Loucy (cell line): Measurements from ENCODE around the gene ZBTB48.

ENCODE experiments used
- H2AFZ ChIP-seq: fragments of 200-600 bp; sonication (generic); 2 replicates; pipeline ENCODE4 v1.6.0; 2016; ENCODE audit warnings: antibody characterized with exemption, mild to moderate bottlenecking, low read length, moderate library complexity
- H3F3A ChIP-seq: fragments of 200-600 bp; 2 replicates; pipeline ENCODE4 v1.6.0; 2016; ENCODE audit warnings: antibody characterized with exemption, low read depth, mild to moderate bottlenecking
- H3K27me3 ChIP-seq: fragments of 200-600 bp; sonication (generic); 2 replicates; pipeline ENCODE4 v1.6.1; 2014; ENCODE audit warnings: low read length, mild to moderate bottlenecking; ENCODE audit not compliant: insufficient read depth, poor library complexity, severe bottlenecking
- H3K36me3 ChIP-seq: fragments of 200-600 bp; sonication (generic); 2 replicates; pipeline ENCODE4 v1.6.1; 2016; ENCODE audit warnings: low read length; ENCODE audit not compliant: insufficient read depth
- H3K4me1 ChIP-seq: fragments of 200-600 bp; sonication (generic); 2 replicates; pipeline ENCODE4 v1.5.1; 2014; ENCODE audit warnings: low read length, mild to moderate bottlenecking; ENCODE audit not compliant: insufficient read depth, poor library complexity, severe bottlenecking
- H3K4me2 ChIP-seq: fragments of 200-600 bp; sonication (generic); 2 replicates; pipeline ENCODE4 v1.6.0; 2014; ENCODE audit warnings: antibody characterized with exemption, low read length, low read depth, mild to moderate bottlenecking; ENCODE audit not compliant: poor library complexity, severe bottlenecking
- H3K4me3 ChIP-seq: fragments of 200-600 bp; sonication (generic); 2 replicates; pipeline ENCODE4 v1.5.1; 2014; ENCODE audit warnings: low read length, mild to moderate bottlenecking, mixed read lengths; ENCODE audit not compliant: poor library complexity, severe bottlenecking
- H3K79me2 ChIP-seq: fragments of 200-600 bp; sonication (generic); 2 replicates; pipeline ENCODE4 v1.6.1; 2014; ENCODE audit warnings: low read length; ENCODE audit not compliant: insufficient read depth
- H3K9ac ChIP-seq: fragments of 200-600 bp; sonication (generic); 2 replicates; pipeline ENCODE4 v1.6.0; 2014; ENCODE audit warnings: mild to moderate bottlenecking, low read depth, low read length, moderate library complexity; ENCODE audit not compliant: poor library complexity, severe bottlenecking
- H3K9me2 ChIP-seq: fragments of 200-600 bp; sonication (generic); replicated peaks from 2 replicates; pipeline ENCODE4 v1.6.1; 2016; ENCODE audit warnings: low read depth, low read length, mixed read lengths
- H3K9me3 ChIP-seq: fragments of 200-600 bp; sonication (generic); 2 replicates; pipeline ENCODE4 v1.6.1; 2014; ENCODE audit warnings: mild to moderate bottlenecking, antibody characterized with exemption, low read length, low read depth; ENCODE audit not compliant: insufficient read depth
- H4K20me1 ChIP-seq: fragments of 200-600 bp; sonication (generic); 2 replicates; pipeline ENCODE4 v1.6.0; 2014; ENCODE audit warnings: antibody characterized with exemption, low read length, mild to moderate bottlenecking; ENCODE audit not compliant: insufficient read depth, poor library complexity, severe bottlenecking
- CTCF ChIP-seq: fragments of 200-600 bp; sonication (generic); conservative IDR thresholded peaks from 2 replicates; pipeline ENCODE4 v1.5.1; 2014; ENCODE audit warnings: mild to moderate bottlenecking, antibody characterized with exemption, low read length
- EZH2phosphoT487 ChIP-seq: fragments of 200-600 bp; IDR thresholded peaks from 2 replicates; pipeline ENCODE4 v1.6.1; 2018; ENCODE audit warnings: antibody characterized with exemption, mild to moderate bottlenecking, moderate library complexity, borderline replicate concordance

ZBTB48 gene

GRCh38 chr1:6596351-6596750, 16.6 kb downstream of the ZBTB48 start:
- Histone ChIP-seq H4K20me1 (peaks cover 38% of the 10 kb centered on the region), H3K36me3 (peaks cover 57% of the 10 kb centered on the region; the same call in 1 of the 2 replicates), H3K9me3 (no peaks in the 10 kb centered on the region), H3K27me3 (no peaks in the 10 kb centered on the region), H3K79me2 (peaks cover 57% of the 10 kb centered on the region), H3K9ac (no peak overlapping the region), H3K4me1 (peaks cover 28% of the 10 kb centered on the region), H2AFZ (no peak overlapping the region), H3K4me2 (peak overlapping the region; percentile 41), H3F3A (no peaks in the 10 kb centered on the region), H3K4me3 (no peak overlapping the region), H3K9me2 (no peaks in the 10 kb centered on the region)
- TF ChIP-seq CTCF (no peak), EZH2phosphoT487 (no peak)

GRCh38 chr1:6596886-6597776, 17.3 kb downstream of the ZBTB48 start:
- H3K9ac ChIP-seq: no peak overlapping the region
- TF ChIP-seq CTCF: no peak
- no peak for TF ChIP-seq EZH2phosphoT487

GRCh38 chr1:6597777-6598131, 18.0 kb downstream of the ZBTB48 start:
- Histone ChIP-seq H4K20me1 (peaks cover 42% of the 10 kb centered on the region), H3K9me3 (no peaks in the 10 kb centered on the region), H3K79me2 (peaks cover 69% of the 10 kb centered on the region), H3K27me3 (no peaks in the 10 kb centered on the region), H3K4me2 (peak overlapping the region; percentile 41), H3K9ac (no peak overlapping the region), H2AFZ (no peak overlapping the region), H3K4me1 (peaks cover 28% of the 10 kb centered on the region), H3K9me2 (no peaks in the 10 kb centered on the region), H3K4me3 (no peak overlapping the region), H3K36me3 (peaks cover 52% of the 10 kb centered on the region; the same call in 1 of the 2 replicates), H3F3A (no peaks in the 10 kb centered on the region)
- no peak for TF ChIP-seq EZH2phosphoT487
- no peak for TF ChIP-seq CTCF

More at GRCh38 chr1:6596886-6597776, 17.3 kb downstream of the ZBTB48 start:
- H3K4me2 ChIP-seq: peak overlapping the region; percentile 41
- H3K27me3 ChIP-seq: no peaks in the 10 kb centered on the region
- H3K79me2 ChIP-seq: peaks cover 65% of the 10 kb centered on the region
- peak overlapping the region; percentile 11 for H3K4me3 ChIP-seq
- H3F3A ChIP-seq: no peaks in the 10 kb centered on the region
- peaks cover 42% of the 10 kb centered on the region for H4K20me1 ChIP-seq
- H3K4me1 ChIP-seq: peaks cover 28% of the 10 kb centered on the region
- no peaks in the 10 kb centered on the region for H3K9me3 ChIP-seq
- H3K36me3 ChIP-seq: peaks cover 57% of the 10 kb centered on the region; the same call in 1 of the 2 replicates
- no peak overlapping the region for H2AFZ ChIP-seq
- H3K9me2 ChIP-seq: no peaks in the 10 kb centered on the region
